ENCODE results near the gene CLK4. TPM values are rescaled to one million over a fixed set of nuclear protein-coding genes. Genes with fewer than 3 reads are reported as not detected.

Gene CLK4
- total and polyA plus RNA-seq, 8 donors: 5.7 to 88.3 (median 38.5) TPM

DNA sequence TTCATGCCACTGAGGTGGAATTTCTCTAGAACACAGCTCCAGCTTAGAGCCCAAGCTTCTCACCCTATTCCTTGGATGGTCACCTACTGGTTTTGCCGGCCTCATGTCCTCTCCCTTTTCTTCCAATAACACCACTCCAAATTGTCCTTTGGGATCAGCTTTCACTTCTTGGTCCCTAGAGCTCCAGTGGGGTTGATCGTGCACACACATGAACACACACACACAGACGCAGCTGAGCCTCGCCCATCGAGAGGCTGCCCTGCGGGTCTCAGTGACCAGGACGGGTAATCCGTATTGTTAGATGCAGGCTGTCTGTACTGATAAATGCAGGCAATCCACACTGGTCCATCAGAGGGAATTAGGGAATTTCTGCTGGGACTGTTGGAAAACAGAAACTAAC lies 43.6 kb downstream of the CLK4 start:
- WGBS, 5 donors: 63 to 79% (median 71%) methylated on average over 8 of the region's 8 CpGs
- no peaks in the 10 kb centered on the region for H3K9me3 ChIP-seq
- intact Hi-C loops (cut with DNase I; ENCODE audit: low total_unique reads): loop anchor here (10.0 kb wide), 1 partner anchor 308 kb away; no protein-coding TSS in a partner anchor
- no peak for TF ChIP-seq POLR2A (IDR thresholded peaks at IDR 0.05)
- TF ChIP-seq POLR2AphosphoS5 (IDR thresholded peaks at IDR 0.05): no peak
- TF ChIP-seq, protein P1, sequence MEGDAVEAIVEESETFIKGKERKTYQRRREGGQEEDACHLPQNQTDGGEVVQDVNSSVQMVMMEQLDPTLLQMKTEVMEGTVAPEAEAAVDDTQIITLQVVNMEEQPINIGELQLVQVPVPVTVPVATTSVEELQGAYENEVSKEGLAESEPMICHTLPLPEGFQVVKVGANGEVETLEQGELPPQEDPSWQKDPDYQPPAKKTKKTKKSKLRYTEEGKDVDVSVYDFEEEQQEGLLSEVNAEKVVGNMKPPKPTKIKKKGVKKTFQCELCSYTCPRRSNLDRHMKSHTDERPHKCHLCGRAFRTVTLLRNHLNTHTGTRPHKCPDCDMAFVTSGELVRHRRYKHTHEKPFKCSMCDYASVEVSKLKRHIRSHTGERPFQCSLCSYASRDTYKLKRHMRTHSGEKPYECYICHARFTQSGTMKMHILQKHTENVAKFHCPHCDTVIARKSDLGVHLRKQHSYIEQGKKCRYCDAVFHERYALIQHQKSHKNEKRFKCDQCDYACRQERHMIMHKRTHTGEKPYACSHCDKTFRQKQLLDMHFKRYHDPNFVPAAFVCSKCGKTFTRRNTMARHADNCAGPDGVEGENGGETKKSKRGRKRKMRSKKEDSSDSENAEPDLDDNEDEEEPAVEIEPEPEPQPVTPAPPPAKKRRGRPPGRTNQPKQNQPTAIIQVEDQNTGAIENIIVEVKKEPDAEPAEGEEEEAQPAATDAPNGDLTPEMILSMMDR (IDR thresholded peaks at IDR 0.05): no peak
- no peak for TF ChIP-seq EP300 (IDR thresholded peaks at IDR 0.05)
- DNase-seq: no peak
- H3K4me1 ChIP-seq: peaks cover 0 to 9% (median 2%) of the 10 kb centered on the region in 4 donors
- no peak overlapping the region for H3K27ac ChIP-seq
- no peak overlapping the region for H3K4me3 ChIP-seq
- H3K36me3 ChIP-seq: no peaks in the 10 kb centered on the region
- H3K27me3 ChIP-seq: peaks cover 0 to 43% (median 4%) of the 10 kb centered on the region in 3 donors

GRCh38 chr5:178582291-178582690 lies 44.6 kb downstream of the CLK4 start:
- H3K27me3 ChIP-seq: peaks cover 0 to 43% (median 6%) of the 10 kb centered on the region in 3 donors
- H3K27ac ChIP-seq: no peak overlapping the region
- intact Hi-C loops (cut with DNase I; ENCODE audit: low total_unique reads): loop anchor here (10.0 kb wide), 1 partner anchor 307 kb away; no protein-coding TSS in a partner anchor
- no peak overlapping the region for H3K4me3 ChIP-seq
- 83 to 95% (median 90%) methylated on average over 13 of the region's 13 CpGs for WGBS, 5 donors
- H3K9me3 ChIP-seq: no peaks in the 10 kb centered on the region
- H3K4me1 ChIP-seq: peaks cover 0 to under 1% (median under 1%) of the 10 kb centered on the region in 4 donors
- TF ChIP-seq POLR2A (IDR thresholded peaks at IDR 0.05): no peak
- TF ChIP-seq POLR2AphosphoS5 (IDR thresholded peaks at IDR 0.05): no peak
- TF ChIP-seq, protein P1 (IDR thresholded peaks at IDR 0.05): no peak
- TF ChIP-seq EP300 (IDR thresholded peaks at IDR 0.05): no peak
- H3K36me3 ChIP-seq: no peaks in the 10 kb centered on the region
- no peak for DNase-seq

DNA sequence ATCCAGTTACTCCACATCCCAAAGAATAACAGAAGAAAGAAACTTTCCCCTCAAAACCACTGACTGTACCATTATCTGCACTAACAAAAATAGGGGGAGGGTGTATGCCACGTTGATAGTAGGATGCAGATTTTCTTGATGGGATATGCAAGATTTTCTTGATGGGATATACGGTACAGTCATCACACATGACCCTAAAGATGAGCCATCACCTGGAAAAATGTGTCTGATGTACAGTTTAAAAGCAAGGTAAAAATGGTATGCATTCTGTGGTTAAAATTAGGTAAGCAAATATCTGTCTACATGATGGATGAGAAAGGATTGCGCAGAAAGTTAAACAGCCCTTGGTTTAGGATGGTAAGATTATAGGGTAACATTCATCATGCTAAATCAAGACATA lies 45.2 kb downstream of the CLK4 start:
- intact Hi-C loops (cut with DNase I; ENCODE audit: low total_unique reads): loop anchor here (10.0 kb wide), 1 partner anchor 307 kb away; no protein-coding TSS in a partner anchor
- 52 to 73% (median 62%) methylated on average over 3 of the region's 3 CpGs for WGBS, 5 donors

DNA sequence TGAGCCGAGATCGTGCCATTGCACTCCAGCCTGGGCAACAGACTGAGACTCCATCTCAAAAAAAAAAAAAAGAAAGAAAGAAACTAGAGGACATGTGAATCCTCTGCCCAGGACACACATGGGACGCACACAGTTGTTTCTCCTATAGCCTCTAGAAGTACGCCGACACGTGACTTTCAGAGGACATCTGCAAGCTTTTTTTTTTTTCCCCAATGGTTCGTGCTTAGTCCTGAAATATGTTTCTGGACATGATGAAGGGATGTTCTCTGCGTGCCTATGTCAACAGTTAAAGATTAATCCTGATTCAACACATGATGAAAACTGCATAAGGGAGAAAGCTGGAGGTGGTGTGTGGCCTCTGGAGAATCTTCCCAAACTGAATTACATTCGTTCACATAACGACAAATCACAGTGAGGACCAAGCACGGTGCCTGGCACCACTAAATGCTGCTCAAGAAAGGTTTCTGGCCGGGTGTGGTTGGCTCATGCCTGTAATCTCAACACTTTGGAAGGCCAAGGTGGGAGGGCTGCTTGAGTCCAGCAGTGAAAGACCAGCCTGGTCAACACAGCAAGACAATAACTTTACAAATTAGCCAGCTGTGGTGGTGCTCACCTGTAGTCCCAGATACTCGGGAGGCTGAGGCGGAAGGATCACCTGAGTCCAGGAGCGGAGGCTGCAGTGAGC lies 46.4 kb downstream of the CLK4 start:
- no peak for DNase-seq
- TF ChIP-seq, protein P1 (IDR thresholded peaks at IDR 0.05): no peak
- no peak for TF ChIP-seq POLR2AphosphoS5 (IDR thresholded peaks at IDR 0.05)
- TF ChIP-seq EP300 (IDR thresholded peaks at IDR 0.05): no peak
- TF ChIP-seq POLR2A (IDR thresholded peaks at IDR 0.05): no peak
- no peak overlapping the region for H3K27ac ChIP-seq
- WGBS, 5 donors: 80 to 85% (median 84%) methylated on average over 15 of the region's 15 CpGs
- H3K27me3 ChIP-seq: peaks cover 0 to 44% (median 22%) of the 10 kb centered on the region in 3 donors
- H3K4me1 ChIP-seq: peaks cover 5 to 10% (median 6%) of the 10 kb centered on the region in 4 donors
- H3K4me3 ChIP-seq: no peak overlapping the region
- intact Hi-C loops (cut with DNase I; ENCODE audit: low total_unique reads): loop anchor here (10.0 kb wide), 1 partner anchor 306 kb away; no protein-coding TSS in a partner anchor
- no peaks in the 10 kb centered on the region for H3K9me3 ChIP-seq
- no peaks in the 10 kb centered on the region for H3K36me3 ChIP-seq

More for the DNA sequence above, 45.2 kb downstream of the CLK4 start:
- H3K4me3 ChIP-seq: no peak overlapping the region
- no peak for TF ChIP-seq POLR2AphosphoS5 (IDR thresholded peaks at IDR 0.05)
- TF ChIP-seq EP300 (IDR thresholded peaks at IDR 0.05): no peak
- no peak for TF ChIP-seq POLR2A (IDR thresholded peaks at IDR 0.05)
- TF ChIP-seq, protein P1 (IDR thresholded peaks at IDR 0.05): no peak
- DNase-seq: no peak
- H3K4me1 ChIP-seq: peaks cover 4 to 7% (median 4%) of the 10 kb centered on the region in 4 donors
- no peaks in the 10 kb centered on the region for H3K9me3 ChIP-seq
- H3K27ac ChIP-seq: no peak overlapping the region
- H3K27me3 ChIP-seq: peaks cover 0 to 43% (median 13%) of the 10 kb centered on the region in 3 donors
- H3K36me3 ChIP-seq: no peaks in the 10 kb centered on the region
